GM19351 (cell line): ENCODE data around the gene P4HB.

Experiments
- ATAC-seq: cut with Tn5 transposase; IDR thresholded peaks from one replicate; pipeline ENCODE4 v1.9.1; 2021; ENCODE audit warnings: mild to moderate bottlenecking, moderate library complexity; ENCODE audit not compliant: unreplicated experiment

The P4HB gene

GRCh38 chr17:81833160-81833920 is 27.0 kb downstream of the P4HB start, which contains the start of gene MCRIP1:
Gene MCRIP1 (minus strand): TSS chr17:81833291. CDS start chr17:81824506, 8,785 bp downstream.
- peak; percentile 70 for ATAC-seq

- peak; percentile 30 for ATAC-seq
Observed at GRCh38 chr17:81832608-81833159, 27.7 kb downstream of the P4HB start.

- ATAC-seq: no peak
Observed at GRCh38 chr17:81831957-81832607, 28.3 kb downstream of the P4HB start.

GRCh38 chr17:81831563-81831956 is 28.8 kb downstream of the P4HB start:
- ATAC-seq: no peak

GRCh38 chr17:81829858-81830257 is 30.5 kb downstream of the P4HB start:
- ATAC-seq: no peak

GRCh38 chr17:81828656-81829055 is 31.7 kb downstream of the P4HB start:
- ATAC-seq: no peak

GRCh38 chr17:81825841-81826466 is 34.4 kb downstream of the P4HB start:
- no peak for ATAC-seq

- no peak for ATAC-seq
Observed at GRCh38 chr17:81824595-81824994, 35.7 kb downstream of the P4HB start.

GRCh38 chr17:81823820-81824550 is 36.4 kb downstream of the P4HB start:
- ATAC-seq: no peak

- ATAC-seq: no peak
Observed at GRCh38 chr17:81822996-81823819, 37.1 kb downstream of the P4HB start.

GRCh38 chr17:81822312-81822637 is 38.1 kb downstream of the P4HB start:
- ATAC-seq: no peak

- ATAC-seq: no peak
Observed at GRCh38 chr17:81821603-81822311, 38.6 kb downstream of the P4HB start.

GRCh38 chr17:81821147-81821546 is 39.2 kb downstream of the P4HB start:
- no peak for ATAC-seq

- ATAC-seq: no peak
Observed at GRCh38 chr17:81819708-81820107, 40.6 kb downstream of the P4HB start.

GRCh38 chr17:81817758-81818147 is 42.6 kb downstream of the P4HB start:
- no peak for ATAC-seq

- no peak for ATAC-seq
Observed at GRCh38 chr17:81815646-81815986, 44.7 kb downstream of the P4HB start.

- no peak for ATAC-seq
Observed at GRCh38 chr17:81814748-81815645, 45.3 kb downstream of the P4HB start.

GRCh38 chr17:81813861-81814683 is 46.3 kb downstream of the P4HB start:
- ATAC-seq: no peak
